ENCODE data around the gene SCUBE1. TPM values are rescaled to one million over a fixed set of nuclear protein-coding genes. Genes with fewer than 3 reads are reported as not detected.

Gene SCUBE1
- total RNA-seq, 2 experiments from 2014 or later = 0.07 TPM; not detected in 1

GRCh38 chr22:43164636-43165035, 178.5 kb downstream of the SCUBE1 start:
- TF ChIP-seq CTCF (IDR thresholded peaks at IDR 0.05) = no peak
- Mint-ChIP-seq H3K27ac (no peak overlapping the region), H3K27me3 (no peaks in the 10 kb centered on the region), H3K4me1 (ENCODE audit: low read depth) (no peaks in the 10 kb centered on the region), H3K9me3 (no peaks in the 10 kb centered on the region), H3K4me3 (no peak overlapping the region), H3K36me3 (ENCODE audit: low read depth) (no peaks in the 10 kb centered on the region)
- ChIA-PET CTCF (interaction anchor here (0.9 to 1.3 kb wide), 2 partner anchors 23 to 29 kb away, joined by 3 read pairs; no protein-coding TSS in a partner anchor), POLR2A (no interaction called here)
- intact Hi-C loops (cut with micrococcal nuclease) = no loop called here
- DNase-seq (no peak), ATAC-seq (no peak)

- TF ChIP-seq CTCF (IDR thresholded peaks at IDR 0.05) = no peak
- intact Hi-C loops (cut with micrococcal nuclease) = no loop called here
- Mint-ChIP-seq H3K27me3 (no peaks in the 10 kb centered on the region), H3K36me3 (ENCODE audit: low read depth) (no peaks in the 10 kb centered on the region), H3K4me1 (ENCODE audit: low read depth) (no peaks in the 10 kb centered on the region), H3K27ac (no peak overlapping the region), H3K4me3 (no peak overlapping the region), H3K9me3 (no peaks in the 10 kb centered on the region)
- no peak for ATAC-seq
- ChIA-PET CTCF (no interaction called here), POLR2A (interaction anchor here (1.3 kb wide), 1 partner anchor 11 kb away, joined by 3 read pairs; no protein-coding TSS in a partner anchor)
- no peak for DNase-seq
These were observed 179.9 kb downstream of the SCUBE1 start for GRCh38 chr22:43163241-43163795.

- no peak overlapping the region for H3K4me3 Mint-ChIP-seq
- no peak overlapping the region for H3K27ac Mint-ChIP-seq
- TF ChIP-seq CTCF (IDR thresholded peaks at IDR 0.05) = no peak
- ATAC-seq = no peak
- ChIA-PET CTCF (no interaction called here), POLR2A (interaction anchor here (1.3 kb wide), 1 partner anchor 10 kb away, joined by 3 read pairs; no protein-coding TSS in a partner anchor)
- H3K4me1 Mint-ChIP-seq (ENCODE audit: low read depth) = no peaks in the 10 kb centered on the region
- H3K9me3 Mint-ChIP-seq = no peaks in the 10 kb centered on the region
- no peaks in the 10 kb centered on the region for H3K36me3 Mint-ChIP-seq (ENCODE audit: low read depth)
- no peak for DNase-seq
- intact Hi-C loops (cut with micrococcal nuclease) = no loop called here
- no peaks in the 10 kb centered on the region for H3K27me3 Mint-ChIP-seq
These were observed 180.6 kb downstream of the SCUBE1 start for GRCh38 chr22:43162412-43163150.

- Mint-ChIP-seq H3K27me3 (no peaks in the 10 kb centered on the region), H3K4me3 (no peak overlapping the region), H3K4me1 (ENCODE audit: low read depth) (peaks cover 6% of the 10 kb centered on the region), H3K9me3 (no peaks in the 10 kb centered on the region), H3K36me3 (ENCODE audit: low read depth) (no peaks in the 10 kb centered on the region), H3K27ac (no peak overlapping the region)
- POLR2A ChIA-PET = no interaction called here
- CTCF ChIA-PET = no interaction called here
- TF ChIP-seq CTCF (IDR thresholded peaks at IDR 0.05) = no peak
- ATAC-seq (no peak), DNase-seq (no peak)
- intact Hi-C loops (cut with micrococcal nuclease) = no loop called here
These were observed 182.6 kb downstream of the SCUBE1 start for GRCh38 chr22:43160497-43161126.
